Esophagus muscularis mucosa (tissue), 4 donors: ENCODE data around the gene ARHGEF18.

Experiments used
- EP300 ChIP-seq: sonication (generic); formaldehyde crosslinking; IDR thresholded peaks from one replicate; pipeline ENCODE4 v1.6.1; 2017; ENCODE audit warnings: antibody characterized with exemption
- POLR2A ChIP-seq: fragments of 450-650 bp; IDR thresholded peaks from one replicate; pipeline ENCODE4 v1.6.1; 2017; ENCODE audit warnings: antibody characterized with exemption, moderate library complexity, mild to moderate bottlenecking, low read depth
- TF ChIP-seq, protein P1 (sequence below), 3 experiments: fragments of 200-600 bp in 2 of 3; fragments of 450-650 bp in 1 of 3; sonication (generic) in 2 of 3; IDR thresholded peaks; one replicate each; pipeline ENCODE4 v1.5.1; 2017 to 2019; ENCODE audit warnings: antibody characterized with exemption in 3 of 3, mild to moderate bottlenecking in 2 of 3, moderate library complexity in 1 of 3

- TF ChIP-seq, protein P1, sequence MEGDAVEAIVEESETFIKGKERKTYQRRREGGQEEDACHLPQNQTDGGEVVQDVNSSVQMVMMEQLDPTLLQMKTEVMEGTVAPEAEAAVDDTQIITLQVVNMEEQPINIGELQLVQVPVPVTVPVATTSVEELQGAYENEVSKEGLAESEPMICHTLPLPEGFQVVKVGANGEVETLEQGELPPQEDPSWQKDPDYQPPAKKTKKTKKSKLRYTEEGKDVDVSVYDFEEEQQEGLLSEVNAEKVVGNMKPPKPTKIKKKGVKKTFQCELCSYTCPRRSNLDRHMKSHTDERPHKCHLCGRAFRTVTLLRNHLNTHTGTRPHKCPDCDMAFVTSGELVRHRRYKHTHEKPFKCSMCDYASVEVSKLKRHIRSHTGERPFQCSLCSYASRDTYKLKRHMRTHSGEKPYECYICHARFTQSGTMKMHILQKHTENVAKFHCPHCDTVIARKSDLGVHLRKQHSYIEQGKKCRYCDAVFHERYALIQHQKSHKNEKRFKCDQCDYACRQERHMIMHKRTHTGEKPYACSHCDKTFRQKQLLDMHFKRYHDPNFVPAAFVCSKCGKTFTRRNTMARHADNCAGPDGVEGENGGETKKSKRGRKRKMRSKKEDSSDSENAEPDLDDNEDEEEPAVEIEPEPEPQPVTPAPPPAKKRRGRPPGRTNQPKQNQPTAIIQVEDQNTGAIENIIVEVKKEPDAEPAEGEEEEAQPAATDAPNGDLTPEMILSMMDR (IDR thresholded peaks at IDR 0.05): no peak
- no peak for TF ChIP-seq POLR2A
- no peak for TF ChIP-seq EP300
Observed at GRCh38 chr19:7351861-7352260, 3.1 kb downstream of the ARHGEF18 start.
